Hepatocyte (in vitro differentiated cells): Measurements from ENCODE around the gene TBL2.

Experiments
- EZH2 ChIP-seq: fragments of 200-600 bp; sonication (generic); IDR thresholded peaks from 2 replicates; pipeline ENCODE4 v1.6.1; 2016; ENCODE audit warnings: antibody characterized with exemption, mild to moderate bottlenecking, borderline replicate concordance
- TF ChIP-seq, protein P1 (sequence below): fragments of 200-600 bp; sonication (generic); IDR thresholded peaks from 2 replicates; pipeline ENCODE4 v1.5.1; 2016; ENCODE audit warnings: antibody characterized with exemption, mild to moderate bottlenecking; ENCODE audit not compliant: poor library complexity

DNA sequence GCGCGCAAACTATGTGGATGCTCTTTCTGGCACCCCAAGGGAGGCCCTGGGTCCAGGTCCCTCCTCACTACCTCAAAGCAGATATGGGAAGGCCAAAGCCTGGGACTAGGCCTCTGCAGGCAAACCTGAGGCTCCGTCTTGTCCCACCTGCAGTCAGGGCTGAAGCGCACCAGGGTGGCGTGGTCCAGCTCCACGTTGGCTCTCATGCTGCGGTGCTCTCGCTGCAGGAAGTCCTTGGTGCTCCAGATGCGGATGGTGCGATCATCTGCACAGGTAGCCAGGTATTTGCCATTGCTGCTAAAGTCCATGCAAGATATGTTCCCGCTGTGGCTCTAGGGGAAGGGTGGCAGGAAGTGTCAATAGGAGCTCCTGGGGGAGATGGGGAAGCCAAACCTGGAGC lies 4.6 kb downstream of the TBL2 start:
- no peak for TF ChIP-seq EZH2
- TF ChIP-seq, protein P1, sequence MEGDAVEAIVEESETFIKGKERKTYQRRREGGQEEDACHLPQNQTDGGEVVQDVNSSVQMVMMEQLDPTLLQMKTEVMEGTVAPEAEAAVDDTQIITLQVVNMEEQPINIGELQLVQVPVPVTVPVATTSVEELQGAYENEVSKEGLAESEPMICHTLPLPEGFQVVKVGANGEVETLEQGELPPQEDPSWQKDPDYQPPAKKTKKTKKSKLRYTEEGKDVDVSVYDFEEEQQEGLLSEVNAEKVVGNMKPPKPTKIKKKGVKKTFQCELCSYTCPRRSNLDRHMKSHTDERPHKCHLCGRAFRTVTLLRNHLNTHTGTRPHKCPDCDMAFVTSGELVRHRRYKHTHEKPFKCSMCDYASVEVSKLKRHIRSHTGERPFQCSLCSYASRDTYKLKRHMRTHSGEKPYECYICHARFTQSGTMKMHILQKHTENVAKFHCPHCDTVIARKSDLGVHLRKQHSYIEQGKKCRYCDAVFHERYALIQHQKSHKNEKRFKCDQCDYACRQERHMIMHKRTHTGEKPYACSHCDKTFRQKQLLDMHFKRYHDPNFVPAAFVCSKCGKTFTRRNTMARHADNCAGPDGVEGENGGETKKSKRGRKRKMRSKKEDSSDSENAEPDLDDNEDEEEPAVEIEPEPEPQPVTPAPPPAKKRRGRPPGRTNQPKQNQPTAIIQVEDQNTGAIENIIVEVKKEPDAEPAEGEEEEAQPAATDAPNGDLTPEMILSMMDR = no peak
